ENCODE data around the gene PTPRD.

DNA sequence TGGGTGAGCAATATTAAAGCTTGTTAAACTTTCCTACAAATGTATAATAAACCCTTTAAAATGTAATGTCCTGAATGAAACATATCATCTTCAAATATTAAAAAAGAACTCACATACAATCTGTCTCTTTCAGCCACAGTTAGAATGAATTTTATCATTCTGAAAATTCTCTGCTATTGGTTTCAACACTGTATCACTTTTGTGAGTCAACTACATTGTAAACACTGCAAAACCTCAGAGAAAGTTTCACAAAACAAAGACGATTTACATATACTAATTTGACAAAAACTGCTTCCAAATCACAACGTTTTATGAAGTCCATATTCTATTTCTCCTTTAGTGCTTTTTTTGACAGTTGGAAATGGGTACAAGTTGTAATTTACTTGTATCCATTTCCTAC, 1781.2 kb downstream of the PTPRD start:
- TF ChIP-seq, protein P1, sequence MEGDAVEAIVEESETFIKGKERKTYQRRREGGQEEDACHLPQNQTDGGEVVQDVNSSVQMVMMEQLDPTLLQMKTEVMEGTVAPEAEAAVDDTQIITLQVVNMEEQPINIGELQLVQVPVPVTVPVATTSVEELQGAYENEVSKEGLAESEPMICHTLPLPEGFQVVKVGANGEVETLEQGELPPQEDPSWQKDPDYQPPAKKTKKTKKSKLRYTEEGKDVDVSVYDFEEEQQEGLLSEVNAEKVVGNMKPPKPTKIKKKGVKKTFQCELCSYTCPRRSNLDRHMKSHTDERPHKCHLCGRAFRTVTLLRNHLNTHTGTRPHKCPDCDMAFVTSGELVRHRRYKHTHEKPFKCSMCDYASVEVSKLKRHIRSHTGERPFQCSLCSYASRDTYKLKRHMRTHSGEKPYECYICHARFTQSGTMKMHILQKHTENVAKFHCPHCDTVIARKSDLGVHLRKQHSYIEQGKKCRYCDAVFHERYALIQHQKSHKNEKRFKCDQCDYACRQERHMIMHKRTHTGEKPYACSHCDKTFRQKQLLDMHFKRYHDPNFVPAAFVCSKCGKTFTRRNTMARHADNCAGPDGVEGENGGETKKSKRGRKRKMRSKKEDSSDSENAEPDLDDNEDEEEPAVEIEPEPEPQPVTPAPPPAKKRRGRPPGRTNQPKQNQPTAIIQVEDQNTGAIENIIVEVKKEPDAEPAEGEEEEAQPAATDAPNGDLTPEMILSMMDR (IDR thresholded peaks at IDR 0.05) = no peak
- no peak for TF ChIP-seq EZH2 (IDR thresholded peaks at IDR 0.05)
- no peak for TF ChIP-seq EZH2phosphoT487 (IDR thresholded peaks at IDR 0.05)

Measured in neural progenitor cell (in vitro differentiated cells).